MM.1S (cell line): Measurements from ENCODE around the gene HOXB3.

Experiments
- DNase-seq: peaks from one replicate; pipeline ENCODE4 v3.0.0-alpha.2; 2015
- H2AFZ ChIP-seq: fragments of 300-600 bp; sonication (generic); 2 replicates; pipeline ENCODE4 v1.6.0; 2016; ENCODE audit warnings: antibody characterized with exemption, low read length
- H3F3A ChIP-seq: fragments of 300-600 bp; sonication (generic); 2 replicates; pipeline ENCODE4 v1.6.1; 2016; ENCODE audit warnings: mild to moderate bottlenecking, antibody characterized with exemption, low read length, moderate library complexity, mixed read lengths; ENCODE audit not compliant: insufficient read depth
- H3K27ac ChIP-seq: fragments of 300-600 bp; sonication (generic); 2 replicates; pipeline ENCODE4 v1.5.1; 2016; ENCODE audit warnings: mild to moderate bottlenecking, low read length
- H3K27me3 ChIP-seq: fragments of 300-600 bp; sonication (generic); replicated peaks from 2 replicates; pipeline ENCODE4 v1.6.0; 2016; ENCODE audit warnings: low read length; ENCODE audit not compliant: insufficient read depth
- H3K36me3 ChIP-seq: fragments of 300-600 bp; sonication (generic); replicated peaks from 2 replicates; pipeline ENCODE4 v1.6.1; 2016; ENCODE audit warnings: mild to moderate bottlenecking, low read length, mixed read lengths; ENCODE audit not compliant: insufficient read depth
- H3K4me1 ChIP-seq: fragments of 300-600 bp; sonication (generic); 2 replicates; pipeline ENCODE4 v1.6.1; 2016; ENCODE audit warnings: low read length, mixed read lengths
- H3K4me2 ChIP-seq: fragments of 300-600 bp; sonication (generic); 2 replicates; pipeline ENCODE4 v1.6.0; 2016; ENCODE audit warnings: low read depth, low read length
- H3K4me3 ChIP-seq: fragments of 300-600 bp; sonication (generic); 2 replicates; pipeline ENCODE4 v1.5.1; 2016; ENCODE audit warnings: low read length, mixed read lengths
- H3K79me2 ChIP-seq: fragments of 300-600 bp; sonication (generic); 2 replicates; pipeline ENCODE4 v1.6.1; 2016; ENCODE audit warnings: mixed run types, low read length, mixed read lengths
- H3K9ac ChIP-seq: fragments of 300-600 bp; sonication (generic); 2 replicates; pipeline ENCODE4 v1.6.1; 2016; ENCODE audit warnings: low read length, mixed read lengths
- H3K9me2 ChIP-seq: fragments of 300-600 bp; sonication (generic); replicated peaks from 2 replicates; pipeline ENCODE4 v1.6.1; 2016; ENCODE audit warnings: mild to moderate bottlenecking, low read length, mixed read lengths; ENCODE audit not compliant: insufficient read depth
- H3K9me3 ChIP-seq: fragments of 300-600 bp; sonication (generic); replicated peaks from 2 replicates; pipeline ENCODE4 v1.6.1; 2016; ENCODE audit warnings: mild to moderate bottlenecking, low read length, mixed read lengths; ENCODE audit not compliant: insufficient read depth
- H4K20me1 ChIP-seq: fragments of 300-600 bp; sonication (generic); 2 replicates; pipeline ENCODE4 v1.6.1; 2016; ENCODE audit warnings: mild to moderate bottlenecking, low read length, moderate library complexity, mixed read lengths; ENCODE audit not compliant: insufficient read depth
- CTCF ChIP-seq: fragments of 300-600 bp; sonication (generic); IDR thresholded peaks from 2 replicates; pipeline ENCODE4 v1.5.1; 2016; ENCODE audit warnings: antibody characterized with exemption, low read length, mixed read lengths
- EZH2 ChIP-seq: fragments of 300-600 bp; sonication (generic); optimal IDR thresholded peaks from 2 replicates; pipeline ENCODE3; 2017; ENCODE audit warnings: low read depth, mild to moderate bottlenecking, antibody characterized with exemption, low read length, mixed read lengths
- EZH2phosphoT487 ChIP-seq: fragments of 300-600 bp; sonication (generic); IDR thresholded peaks from 2 replicates; pipeline ENCODE4 v1.6.1; 2018; ENCODE audit warnings: antibody characterized with exemption, low read length

The HOXB3 gene

GRCh38 chr17:48593126-48593829 lies 3.2 kb upstream of the HOXB3 start, which contains the start of gene HOXB5:
HOXB5 (minus strand) TSS chr17:48593779; CDS start chr17:48593682, 97 bp downstream.
- no peaks in the 10 kb centered on the region for H4K20me1 ChIP-seq
- peak within 1 kb of the TSS; percentile 99 for H3K4me2 ChIP-seq
- H3K9me2 ChIP-seq = no peaks in the 10 kb centered on the region
- H3F3A ChIP-seq = no peaks in the 10 kb centered on the region
- H3K4me3 ChIP-seq = peak within 1 kb of the TSS; percentile 65
- H3K9me3 ChIP-seq = no peaks in the 10 kb centered on the region
- no peak for DNase-seq
- no peaks in the 10 kb centered on the region for H3K79me2 ChIP-seq
- H3K9ac ChIP-seq = peak within 1 kb of the TSS; percentile 19; the same call in 1 of the 2 replicates
- peak within 1 kb of the TSS; percentile 63 for H2AFZ ChIP-seq
- H3K27ac ChIP-seq = no peak within 1 kb of the TSS
- H3K27me3 ChIP-seq = peaks cover 45% of the 10 kb centered on the region
- TF ChIP-seq CTCF (no peak), EZH2 (no peak), EZH2phosphoT487 (no peak)
- no peaks in the 10 kb centered on the region for H3K4me1 ChIP-seq
- no peaks in the 10 kb centered on the region for H3K36me3 ChIP-seq

- Histone ChIP-seq H3K36me3 (no peaks in the 10 kb centered on the region), H3K9me3 (no peaks in the 10 kb centered on the region), H3K4me1 (peaks cover under 1% of the 10 kb centered on the region; the same call in 1 of the 2 replicates), H3K4me2 (peak overlapping the region; percentile 99), H3K27ac (no peak overlapping the region), H3F3A (no peaks in the 10 kb centered on the region), H2AFZ (no peak overlapping the region; the same call in 1 of the 2 replicates), H3K9ac (no peak overlapping the region), H3K4me3 (peak overlapping the region; percentile 65; the same call in 1 of the 2 replicates), H3K27me3 (peaks cover 43% of the 10 kb centered on the region), H3K9me2 (no peaks in the 10 kb centered on the region), H3K79me2 (no peaks in the 10 kb centered on the region), H4K20me1 (no peaks in the 10 kb centered on the region)
- no peak for TF ChIP-seq EZH2phosphoT487
- TF ChIP-seq CTCF = no peak
- no peak for TF ChIP-seq EZH2
- DNase-seq = no peak
Observed at GRCh38 chr17:48592577-48592976, 2.5 kb upstream of the HOXB3 start.

GRCh38 chr17:48592057-48592514 lies 2.0 kb upstream of the HOXB3 start:
- no peak overlapping the region for H3K4me2 ChIP-seq
- no peaks in the 10 kb centered on the region for H3K79me2 ChIP-seq
- peaks cover 38% of the 10 kb centered on the region for H3K27me3 ChIP-seq

More at GRCh38 chr17:48592057-48592514, 2.0 kb upstream of the HOXB3 start:
- no peaks in the 10 kb centered on the region for H3K9me2 ChIP-seq
- no peaks in the 10 kb centered on the region for H4K20me1 ChIP-seq
- no peak for DNase-seq
- H3K4me1 ChIP-seq = peaks cover 5% of the 10 kb centered on the region
- TF ChIP-seq EZH2phosphoT487 (no peak), CTCF (no peak), EZH2 (no peak)
- no peak overlapping the region for H3K9ac ChIP-seq
- H3F3A ChIP-seq = no peaks in the 10 kb centered on the region
- no peak overlapping the region for H3K4me3 ChIP-seq
- no peaks in the 10 kb centered on the region for H3K36me3 ChIP-seq
- H3K9me3 ChIP-seq = no peaks in the 10 kb centered on the region
- no peak overlapping the region for H2AFZ ChIP-seq
- H3K27ac ChIP-seq = no peak overlapping the region
